HG03064 (cell line): ENCODE results near the gene MRPS23.

Experiments
- ATAC-seq: cut with Tn5 transposase; IDR thresholded peaks from one replicate; pipeline ENCODE4 v1.9.1; 2021; ENCODE audit warnings: low read depth; ENCODE audit not compliant: unreplicated experiment

MRPS23 gene

GRCh38 chr17:57838857-57839570 is 10.8 kb downstream of the MRPS23 start:
- no peak for ATAC-seq

- ATAC-seq = no peak
Observed at GRCh38 chr17:57838453-57838852, 11.4 kb downstream of the MRPS23 start.

GRCh38 chr17:57835333-57835900 is 14.4 kb downstream of the MRPS23 start:
- no peak for ATAC-seq

DNA sequence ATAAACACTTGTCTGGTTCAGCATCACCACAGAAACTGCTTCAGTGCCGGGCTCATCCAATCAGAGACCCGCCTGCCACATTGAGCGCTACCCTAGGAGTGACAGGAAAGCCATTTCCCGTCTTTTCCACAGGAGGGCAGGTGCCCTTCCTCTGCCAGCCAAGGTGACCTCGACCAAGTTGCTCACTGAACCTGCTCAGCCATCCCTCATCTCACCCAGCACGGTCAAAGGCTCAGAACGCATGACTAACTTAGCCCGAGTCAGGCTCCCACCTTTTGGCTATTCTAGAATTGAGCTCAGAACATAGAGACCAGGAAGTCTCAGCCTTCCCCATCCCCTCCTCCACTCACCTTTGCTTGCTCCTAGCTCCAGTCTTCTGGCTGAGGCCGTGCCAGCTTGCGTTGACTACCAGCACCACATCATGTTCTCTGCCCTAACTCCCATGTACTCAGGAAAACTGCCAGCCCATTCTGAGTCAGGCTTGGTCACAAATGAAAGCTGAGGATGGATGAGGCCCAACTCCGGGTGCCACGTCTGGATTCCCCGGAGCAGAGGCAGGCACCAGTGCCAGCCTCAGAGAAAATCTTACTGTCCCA is 15.6 kb downstream of the MRPS23 start:
- ATAC-seq = no peak

- ATAC-seq = no peak
Observed at GRCh38 chr17:57833179-57833939, 16.5 kb downstream of the MRPS23 start.

DNA sequence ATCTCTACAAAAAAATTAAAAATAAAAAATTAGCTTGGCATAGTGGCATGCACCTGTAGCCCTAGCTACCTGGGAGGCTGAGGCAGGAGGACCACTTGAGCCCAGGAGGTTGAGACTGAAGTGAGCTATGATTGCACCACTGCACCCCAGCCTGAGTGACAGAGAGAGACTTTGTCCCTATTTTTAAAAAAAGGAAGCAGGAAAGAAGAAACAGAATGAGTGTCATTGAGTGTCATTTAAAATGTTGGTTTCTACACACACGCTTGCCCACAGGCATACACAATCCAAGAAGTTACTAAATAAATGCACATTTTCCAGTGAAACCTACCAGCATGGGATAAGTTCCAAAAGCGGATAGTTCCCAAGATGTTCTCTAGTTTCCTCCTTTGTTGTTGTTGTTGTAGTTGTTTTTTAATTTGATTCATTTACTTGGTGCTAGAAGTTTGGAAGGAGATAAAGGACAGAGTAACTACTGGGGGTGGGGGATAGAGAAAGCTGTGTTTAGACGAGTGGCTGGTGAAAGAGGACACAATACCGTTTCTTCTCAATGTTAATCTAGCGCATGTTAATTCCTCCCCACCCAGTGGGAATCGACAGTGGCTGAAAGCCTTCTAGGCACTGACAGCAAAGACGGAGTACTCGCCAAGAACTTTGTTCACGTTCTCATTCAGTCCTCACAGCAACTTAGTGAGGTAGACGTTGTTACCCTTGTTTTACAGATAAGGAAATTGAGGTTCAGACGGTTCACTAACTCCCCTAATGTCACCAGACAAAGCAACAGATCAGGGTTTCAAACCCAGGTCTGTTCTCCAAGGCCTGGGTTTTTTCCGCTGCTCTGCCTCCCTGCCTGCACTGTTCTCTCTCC is 17.3 kb downstream of the MRPS23 start:
- no peak for ATAC-seq

DNA sequence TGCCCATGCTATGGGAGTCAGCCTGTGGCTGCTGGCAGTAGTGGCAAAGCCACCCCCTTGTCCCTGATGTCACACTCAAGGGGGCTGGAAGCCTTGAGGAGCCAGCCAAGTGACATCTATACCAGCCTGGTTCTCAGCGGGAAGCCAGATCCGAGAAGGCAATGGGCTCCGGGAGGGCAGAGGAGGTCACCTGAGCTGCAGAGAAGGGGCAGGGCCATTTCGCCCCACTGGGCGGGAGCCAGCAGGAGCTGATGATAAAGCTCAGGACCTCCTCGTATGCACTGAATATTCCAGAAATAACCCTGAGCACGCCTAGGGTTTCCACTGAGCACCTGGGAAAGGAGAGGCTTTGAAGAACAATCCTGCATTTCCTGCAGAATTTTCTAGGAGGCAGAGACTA is 19.0 kb downstream of the MRPS23 start:
- no peak for ATAC-seq

GRCh38 chr17:57823469-57824401 is 26.1 kb downstream of the MRPS23 start:
- ATAC-seq = no peak

GRCh38 chr17:57819867-57820266 is 30.0 kb downstream of the MRPS23 start:
- ATAC-seq = no peak

DNA sequence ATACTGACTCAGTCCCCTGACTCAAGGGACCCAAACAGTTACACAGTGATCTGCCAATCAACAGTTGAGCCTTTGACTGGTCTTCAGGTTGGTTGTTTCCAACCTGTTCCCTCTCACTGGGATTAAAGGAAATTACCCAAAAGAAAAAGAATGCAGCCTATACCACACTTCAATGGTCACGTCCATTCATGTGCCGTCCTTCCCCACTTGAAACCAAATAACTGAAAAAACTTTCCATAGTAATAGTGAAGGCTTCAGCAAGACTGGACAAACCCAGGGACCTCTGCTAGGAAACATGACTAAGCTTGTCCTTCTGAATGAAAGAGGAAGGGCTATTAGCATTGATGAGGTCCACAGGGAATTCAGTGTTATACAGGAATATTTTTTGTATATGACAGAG is 30.6 kb downstream of the MRPS23 start:
- no peak for ATAC-seq

- ATAC-seq = no peak
Observed at GRCh38 chr17:57818066-57818465, 31.8 kb downstream of the MRPS23 start.

DNA sequence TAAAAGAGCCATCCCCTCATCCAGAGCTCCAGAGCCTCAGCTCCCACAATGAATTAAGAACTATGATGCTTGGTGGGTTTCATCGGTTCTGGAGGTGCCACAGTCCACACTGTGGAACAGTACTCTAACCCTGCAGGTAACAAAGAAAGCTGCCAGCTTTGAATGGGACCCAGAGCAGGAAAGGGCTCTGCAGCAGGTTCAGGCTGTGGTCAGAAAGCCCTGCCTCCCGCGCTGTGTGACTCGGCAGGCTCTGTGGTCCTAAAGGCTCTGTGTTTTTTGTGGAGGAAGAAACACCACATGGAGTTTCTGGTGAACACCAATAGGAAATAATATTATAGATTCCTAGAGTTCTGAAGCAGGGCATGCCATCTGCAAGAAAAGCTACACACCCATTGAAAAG is 32.5 kb downstream of the MRPS23 start:
- no peak for ATAC-seq

- no peak for ATAC-seq
Observed at GRCh38 chr17:57814421-57814820, 35.4 kb downstream of the MRPS23 start.

GRCh38 chr17:57811638-57812280 is 38.1 kb downstream of the MRPS23 start:
- ATAC-seq = no peak

GRCh38 chr17:57810721-57811637 is 38.9 kb downstream of the MRPS23 start:
- no peak for ATAC-seq

DNA sequence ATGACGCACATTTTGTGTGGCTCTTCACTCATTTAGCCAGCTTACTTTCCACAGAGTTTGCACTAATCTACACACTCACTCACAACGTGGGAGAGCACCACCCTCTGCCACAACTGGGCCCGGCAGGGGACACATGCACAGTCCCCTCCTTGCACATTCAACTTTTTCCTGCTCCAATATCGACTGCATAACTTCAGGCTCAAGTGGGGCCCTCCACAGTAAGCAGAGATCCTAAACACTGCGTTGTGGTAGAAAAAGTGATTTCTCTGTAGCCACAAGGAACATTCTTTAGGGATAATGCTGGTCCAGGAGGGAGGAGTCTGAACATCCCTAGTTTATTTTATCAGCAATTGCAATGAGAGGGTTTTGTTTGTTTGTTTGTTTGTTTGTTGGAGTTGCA is 40.0 kb downstream of the MRPS23 start:
- no peak for ATAC-seq

DNA sequence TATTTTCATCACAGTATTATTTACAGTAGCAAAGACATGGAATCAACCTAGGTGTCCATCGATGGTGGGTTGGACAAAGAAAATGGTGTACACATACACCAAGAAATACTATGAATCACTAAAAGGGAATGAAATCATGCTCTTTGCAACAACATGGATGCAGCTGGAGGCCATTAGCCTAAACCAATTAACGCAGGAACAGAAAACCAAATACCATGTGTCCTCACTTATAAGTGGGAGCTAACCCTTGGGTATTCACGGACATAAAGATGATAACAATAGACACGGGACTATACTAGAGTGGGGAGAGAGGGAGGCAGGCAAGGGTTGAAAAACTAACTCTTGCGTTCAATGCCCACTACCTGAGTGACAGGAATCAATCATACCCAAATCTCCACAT is 41.0 kb downstream of the MRPS23 start:
- no peak for ATAC-seq
